Lower lobe of right lung (tissue), 2 donors: ENCODE results near the gene CD99. TPM values are rescaled to one million over a fixed set of nuclear protein-coding genes. Genes with fewer than 3 reads are reported as not detected.

Source experiments
- ATAC-seq, 2 donors: fragments of 200-7000 bp; cut with Tn5 transposase; one replicate each; pipeline ENCODE4 v1.9.1; 2020 to 2022; ENCODE audit warnings: mild to moderate bottlenecking in 2 of 2, moderate library complexity in 2 of 2
- DNase-seq: peaks from one replicate; pipeline ENCODE4 v3.0.0-alpha.2; 2020
- H3K27ac ChIP-seq: fragments of 200-600 bp; one replicate; pipeline ENCODE4 v1.8.0; 2022
- H3K27me3 ChIP-seq: fragments of 200-600 bp; one replicate; pipeline ENCODE4 v1.8.0; 2022; ENCODE audit warnings: low read depth
- H3K36me3 ChIP-seq: fragments of 200-600 bp; one replicate; pipeline ENCODE4 v1.8.0; 2022; ENCODE audit warnings: mild to moderate bottlenecking
- H3K4me1 ChIP-seq: fragments of 200-600 bp; one replicate; pipeline ENCODE4 v1.8.0; 2022
- H3K4me3 ChIP-seq: fragments of 200-600 bp; one replicate; pipeline ENCODE4 v1.8.0; 2022; ENCODE audit warnings: mild to moderate bottlenecking
- H3K9me3 ChIP-seq: fragments of 200-600 bp; one replicate; pipeline ENCODE4 v1.8.0; 2022
- CTCF ChIP-seq: fragments of 200-600 bp; IDR thresholded peaks from one replicate; pipeline ENCODE4 v1.8.0; 2022; ENCODE audit warnings: antibody characterized with exemption, mild to moderate bottlenecking
- intact Hi-C: fragments of 100-400 bp; cut with DNase I; formaldehyde crosslinking; loops from one replicate; pipeline ENCODE4 v1.11.0; 2022
- long read RNA-seq: library from polyadenylated mRNA; unstranded; transcript quantifications from one replicate; pipeline ENCODE4 v2.0.0, GENCODE V29; 2021
- total RNA-seq: library from RNA; stranded (reverse); fragmentation: NEBNext Ultra II Directional; extraction: Animal tissue kit (Norgen Biotek cat#: 25700); gene quantifications from one replicate; pipeline ENCODE4 v1.2.1, GENCODE V29; 2021
- donor health status: DM: no; HTN: yes; CAD: no; lungs with severe emphysema.

Gene CD99
- total RNA-seq, result 249 TPM
- long read RNA-seq, transcript CD99-204 (9 exons, 892 nt), result minor isoform, 7 of 294 reads
- long read RNA-seq, transcript CD99-205 (10 exons, 1,291 nt), result major isoform, 206 of 294 reads
- long read RNA-seq, transcript CD99-212 (10 exons, 1,089 nt), result minor isoform, 33 of 294 reads
- long read RNA-seq, partial matches to known transcripts, result 19 of 294 reads
- long read RNA-seq, other reads (novel, unspliced or antisense), result 25 of 294 reads

GRCh38 chrX:2690856-2691542 is at the start of gene CD99:
CD99 (plus strand) TSS chrX:2691295; CDS start chrX:2691361, 66 bp downstream.
- Histone ChIP-seq H3K36me3 (no peaks in the 10 kb centered on the region), H3K27me3 (no peaks in the 10 kb centered on the region), H3K27ac (peak within 1 kb of the TSS; percentile 90), H3K4me3 (peak within 1 kb of the TSS; percentile 96), H3K4me1 (peaks cover 37% of the 10 kb centered on the region), H3K9me3 (no peaks in the 10 kb centered on the region)
- intact Hi-C loops, result no loop called here
- ATAC-seq, result peak; percentile 97 to 98
- TF ChIP-seq CTCF, result no peak
- DNase-seq, result peak; percentile 94

- TF ChIP-seq CTCF, result no peak
- Histone ChIP-seq H3K27me3 (no peaks in the 10 kb centered on the region), H3K27ac (no peak overlapping the region), H3K4me3 (no peak overlapping the region), H3K4me1 (no peaks in the 10 kb centered on the region), H3K36me3 (peaks cover 23% of the 10 kb centered on the region), H3K9me3 (no peaks in the 10 kb centered on the region)
- DNase-seq (no peak), ATAC-seq (no peak)
- intact Hi-C loops, result no loop called here
Observed at GRCh38 chrX:2642146-2642545, 48.9 kb upstream of the CD99 start.

GRCh38 chrX:2642791-2643190 is 48.3 kb upstream of the CD99 start:
- Histone ChIP-seq H3K4me3 (no peak overlapping the region), H3K27me3 (no peaks in the 10 kb centered on the region), H3K36me3 (peaks cover 23% of the 10 kb centered on the region), H3K9me3 (no peaks in the 10 kb centered on the region), H3K27ac (no peak overlapping the region), H3K4me1 (no peaks in the 10 kb centered on the region)
- intact Hi-C loops, result no loop called here
- ATAC-seq (no peak), DNase-seq (no peak)
- no peak for TF ChIP-seq CTCF

- TF ChIP-seq CTCF, result no peak
- Histone ChIP-seq H3K27ac (no peak overlapping the region), H3K4me3 (no peak overlapping the region), H3K9me3 (no peaks in the 10 kb centered on the region), H3K4me1 (no peaks in the 10 kb centered on the region), H3K36me3 (peaks cover 16% of the 10 kb centered on the region), H3K27me3 (no peaks in the 10 kb centered on the region)
- intact Hi-C loops, result no loop called here
- no peak for DNase-seq
- ATAC-seq, result no peak
Observed at GRCh38 chrX:2643880-2644279, 47.2 kb upstream of the CD99 start.

- no peaks in the 10 kb centered on the region for H3K9me3 ChIP-seq
- H3K4me3 ChIP-seq, result no peak overlapping the region
- no peaks in the 10 kb centered on the region for H3K27me3 ChIP-seq
- H3K27ac ChIP-seq, result no peak overlapping the region
- ATAC-seq, result no peak
- no peak for TF ChIP-seq CTCF
- DNase-seq, result no peak
- peaks cover 8% of the 10 kb centered on the region for H3K36me3 ChIP-seq
- intact Hi-C loops, result no loop called here
- H3K4me1 ChIP-seq, result no peaks in the 10 kb centered on the region
Observed at GRCh38 chrX:2645563-2645962, 45.5 kb upstream of the CD99 start.
